ENCODE results near the gene LANCL3. TPM values are rescaled to one million over a fixed set of nuclear protein-coding genes. Genes with fewer than 3 reads are reported as not detected.

Gene LANCL3
- polyA plus RNA-seq, 4 donors = 0.11 to 0.26 (median 0.20) TPM

GRCh38 chrX:37678574-37678973 lies 107.1 kb downstream of the LANCL3 start:
- DNase-seq (ENCODE audit: low read depth in 4 of 4, low spot score in 3 of 4) = no peak

- no peak for DNase-seq (ENCODE audit: low read depth in 4 of 4, low spot score in 3 of 4)
These were observed 107.8 kb downstream of the LANCL3 start for GRCh38 chrX:37679230-37679629.

GRCh38 chrX:37679888-37680287 lies 108.4 kb downstream of the LANCL3 start:
- no peak for DNase-seq (ENCODE audit: low read depth in 4 of 4, low spot score in 3 of 4)

GRCh38 chrX:37684426-37684825 lies 113.0 kb downstream of the LANCL3 start:
- DNase-seq (ENCODE audit: low read depth in 4 of 4, low spot score in 3 of 4) = no peak

GRCh38 chrX:37684973-37685372 lies 113.5 kb downstream of the LANCL3 start:
- no peak for DNase-seq (ENCODE audit: low read depth in 4 of 4, low spot score in 3 of 4)

- no peak for DNase-seq (ENCODE audit: low read depth in 4 of 4, low spot score in 3 of 4)
These were observed 114.2 kb downstream of the LANCL3 start, which contains the start of gene XK for GRCh38 chrX:37685381-37686359. TSS of gene XK (plus strand) at chrX:37685791. CDS start at chrX:37685962, 171 bp downstream.

GRCh38 chrX:37686369-37686995 lies 115.0 kb downstream of the LANCL3 start:
- DNase-seq (ENCODE audit: low read depth in 4 of 4, low spot score in 3 of 4) = no peak

- no peak for DNase-seq (ENCODE audit: low read depth in 4 of 4, low spot score in 3 of 4)
These were observed 115.5 kb downstream of the LANCL3 start for GRCh38 chrX:37686996-37687395.

GRCh38 chrX:37690119-37690518 lies 118.7 kb downstream of the LANCL3 start:
- no peak for DNase-seq (ENCODE audit: low read depth in 4 of 4, low spot score in 3 of 4)

GRCh38 chrX:37692918-37693317 lies 121.5 kb downstream of the LANCL3 start:
- DNase-seq (ENCODE audit: low read depth in 4 of 4, low spot score in 3 of 4) = no peak

GRCh38 chrX:37697169-37697760 lies 125.8 kb downstream of the LANCL3 start:
- DNase-seq (ENCODE audit: low read depth in 4 of 4, low spot score in 3 of 4) = no peak

GRCh38 chrX:37701588-37701987 lies 130.1 kb downstream of the LANCL3 start:
- DNase-seq (ENCODE audit: low read depth in 4 of 4, low spot score in 3 of 4) = no peak

GRCh38 chrX:37711991-37712390 lies 140.5 kb downstream of the LANCL3 start:
- DNase-seq (ENCODE audit: low read depth in 4 of 4, low spot score in 3 of 4) = no peak

GRCh38 chrX:37712458-37712857 lies 141.0 kb downstream of the LANCL3 start:
- DNase-seq (ENCODE audit: low read depth in 4 of 4, low spot score in 3 of 4) = no peak

- no peak for DNase-seq (ENCODE audit: low read depth in 4 of 4, low spot score in 3 of 4)
These were observed 143.0 kb downstream of the LANCL3 start for GRCh38 chrX:37714479-37714878.

- no peak for DNase-seq (ENCODE audit: low read depth in 4 of 4, low spot score in 3 of 4)
These were observed 145.1 kb downstream of the LANCL3 start for GRCh38 chrX:37716602-37717001.

- DNase-seq (ENCODE audit: low read depth in 4 of 4, low spot score in 3 of 4) = no peak
These were observed 146.2 kb downstream of the LANCL3 start for GRCh38 chrX:37717708-37718107.

- DNase-seq (ENCODE audit: low read depth in 4 of 4, low spot score in 3 of 4) = no peak
These were observed 151.1 kb downstream of the LANCL3 start for GRCh38 chrX:37722595-37722994.

- DNase-seq (ENCODE audit: low read depth in 4 of 4, low spot score in 3 of 4) = no peak
These were observed 154.9 kb downstream of the LANCL3 start for GRCh38 chrX:37726346-37726745.
